ENCODE results near the gene SRPK3.

The SRPK3 gene, protein sequence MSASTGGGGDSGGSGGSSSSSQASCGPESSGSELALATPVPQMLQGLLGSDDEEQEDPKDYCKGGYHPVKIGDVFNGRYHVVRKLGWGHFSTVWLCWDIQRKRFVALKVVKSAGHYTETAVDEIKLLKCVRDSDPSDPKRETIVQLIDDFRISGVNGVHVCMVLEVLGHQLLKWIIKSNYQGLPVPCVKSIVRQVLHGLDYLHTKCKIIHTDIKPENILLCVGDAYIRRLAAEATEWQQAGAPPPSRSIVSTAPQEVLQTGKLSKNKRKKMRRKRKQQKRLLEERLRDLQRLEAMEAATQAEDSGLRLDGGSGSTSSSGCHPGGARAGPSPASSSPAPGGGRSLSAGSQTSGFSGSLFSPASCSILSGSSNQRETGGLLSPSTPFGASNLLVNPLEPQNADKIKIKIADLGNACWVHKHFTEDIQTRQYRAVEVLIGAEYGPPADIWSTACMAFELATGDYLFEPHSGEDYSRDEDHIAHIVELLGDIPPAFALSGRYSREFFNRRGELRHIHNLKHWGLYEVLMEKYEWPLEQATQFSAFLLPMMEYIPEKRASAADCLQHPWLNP

GRCh38 chrX:153780678-153781427 is at the start of gene SRPK3:
Gene SRPK3 (plus strand): TSS chrX:153781041. CDS start chrX:153781087, 46 bp downstream.
- in situ Hi-C loops (cut with HindIII; ENCODE audit: low sequenced_read_pairs): no loop called here
- TF ChIP-seq, protein P1, sequence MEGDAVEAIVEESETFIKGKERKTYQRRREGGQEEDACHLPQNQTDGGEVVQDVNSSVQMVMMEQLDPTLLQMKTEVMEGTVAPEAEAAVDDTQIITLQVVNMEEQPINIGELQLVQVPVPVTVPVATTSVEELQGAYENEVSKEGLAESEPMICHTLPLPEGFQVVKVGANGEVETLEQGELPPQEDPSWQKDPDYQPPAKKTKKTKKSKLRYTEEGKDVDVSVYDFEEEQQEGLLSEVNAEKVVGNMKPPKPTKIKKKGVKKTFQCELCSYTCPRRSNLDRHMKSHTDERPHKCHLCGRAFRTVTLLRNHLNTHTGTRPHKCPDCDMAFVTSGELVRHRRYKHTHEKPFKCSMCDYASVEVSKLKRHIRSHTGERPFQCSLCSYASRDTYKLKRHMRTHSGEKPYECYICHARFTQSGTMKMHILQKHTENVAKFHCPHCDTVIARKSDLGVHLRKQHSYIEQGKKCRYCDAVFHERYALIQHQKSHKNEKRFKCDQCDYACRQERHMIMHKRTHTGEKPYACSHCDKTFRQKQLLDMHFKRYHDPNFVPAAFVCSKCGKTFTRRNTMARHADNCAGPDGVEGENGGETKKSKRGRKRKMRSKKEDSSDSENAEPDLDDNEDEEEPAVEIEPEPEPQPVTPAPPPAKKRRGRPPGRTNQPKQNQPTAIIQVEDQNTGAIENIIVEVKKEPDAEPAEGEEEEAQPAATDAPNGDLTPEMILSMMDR (IDR thresholded peaks at IDR 0.05; ENCODE audit: low read depth, low read length): no peak

DNA sequence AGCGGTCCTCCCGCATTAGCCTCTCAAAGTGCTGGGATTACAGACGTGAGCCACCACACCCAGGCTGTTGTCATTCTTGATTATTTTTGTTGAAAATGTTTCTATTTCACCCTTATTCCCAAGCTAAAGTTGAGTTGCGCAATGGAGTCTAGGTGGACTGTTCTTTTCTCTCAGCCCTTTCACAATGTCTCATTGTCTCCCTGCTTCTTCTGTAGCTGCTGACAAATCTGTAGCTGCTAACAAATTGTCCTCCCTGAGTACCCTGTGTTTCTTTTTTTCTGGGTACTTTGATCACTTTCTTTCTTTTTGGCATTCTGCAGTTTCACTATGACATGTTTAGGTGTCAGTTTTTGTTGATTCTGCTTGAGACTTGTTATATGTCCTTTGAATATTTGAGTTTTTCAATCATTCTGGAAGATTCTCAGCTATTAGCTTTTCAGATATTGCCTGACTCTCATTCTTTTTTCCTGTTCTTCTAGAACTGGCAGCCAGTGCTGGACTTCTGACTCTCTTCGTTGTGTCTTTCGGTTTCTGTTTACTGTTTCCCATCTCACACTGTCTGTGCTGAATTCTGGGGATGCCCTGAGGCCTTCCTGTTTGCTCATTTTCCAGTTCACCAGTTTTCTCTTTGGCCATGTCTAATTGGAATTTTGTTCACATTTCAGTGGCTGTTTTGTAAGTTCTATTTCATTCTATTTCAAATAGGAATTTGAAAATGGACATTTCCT is 49.6 kb upstream of the SRPK3 start:
- DNase-seq (ENCODE audit: low read depth, low spot score): no peak
- TF ChIP-seq, protein P1 (IDR thresholded peaks at IDR 0.05; ENCODE audit: low read depth, low read length): no peak
- H3K4me3 ChIP-seq (ENCODE audit: low read depth, low read length): no peak overlapping the region
- in situ Hi-C loops (cut with HindIII; ENCODE audit: low sequenced_read_pairs): no loop called here

More at GRCh38 chrX:153780678-153781427, at the start of gene SRPK3:
- no peak within 1 kb of the TSS for H3K4me3 ChIP-seq (ENCODE audit: low read depth, low read length)
- DNase-seq (ENCODE audit: low read depth, low spot score): peak; percentile 16

DNA sequence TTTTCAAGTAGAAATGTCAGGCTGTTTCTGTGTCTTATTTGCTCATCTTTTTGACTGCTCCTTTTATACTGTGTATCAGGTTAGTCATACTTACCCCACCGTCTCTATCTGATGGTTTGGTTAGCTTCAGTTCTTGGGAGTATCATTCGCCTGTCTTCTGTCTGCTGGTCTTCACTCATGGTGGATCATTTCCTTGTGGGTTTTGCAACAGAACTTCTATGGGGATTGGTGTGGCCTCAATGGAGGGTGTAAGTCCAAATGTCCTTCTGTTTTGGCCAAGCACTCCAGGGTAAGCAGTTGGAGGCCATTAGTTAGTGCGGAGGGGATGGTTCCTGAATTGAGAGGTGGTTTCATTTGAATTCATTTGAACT is 49.0 kb upstream of the SRPK3 start:
- TF ChIP-seq, protein P1 (IDR thresholded peaks at IDR 0.05; ENCODE audit: low read depth, low read length): no peak
- H3K4me3 ChIP-seq (ENCODE audit: low read depth, low read length): no peak overlapping the region
- in situ Hi-C loops (cut with HindIII; ENCODE audit: low sequenced_read_pairs): no loop called here
- no peak for DNase-seq (ENCODE audit: low read depth, low spot score)

GRCh38 chrX:153732401-153732800 is 48.4 kb upstream of the SRPK3 start:
- in situ Hi-C loops (cut with HindIII; ENCODE audit: low sequenced_read_pairs): no loop called here
- no peak for DNase-seq (ENCODE audit: low read depth, low spot score)
- no peak overlapping the region for H3K4me3 ChIP-seq (ENCODE audit: low read depth, low read length)
- TF ChIP-seq, protein P1 (IDR thresholded peaks at IDR 0.05; ENCODE audit: low read depth, low read length): no peak

DNA sequence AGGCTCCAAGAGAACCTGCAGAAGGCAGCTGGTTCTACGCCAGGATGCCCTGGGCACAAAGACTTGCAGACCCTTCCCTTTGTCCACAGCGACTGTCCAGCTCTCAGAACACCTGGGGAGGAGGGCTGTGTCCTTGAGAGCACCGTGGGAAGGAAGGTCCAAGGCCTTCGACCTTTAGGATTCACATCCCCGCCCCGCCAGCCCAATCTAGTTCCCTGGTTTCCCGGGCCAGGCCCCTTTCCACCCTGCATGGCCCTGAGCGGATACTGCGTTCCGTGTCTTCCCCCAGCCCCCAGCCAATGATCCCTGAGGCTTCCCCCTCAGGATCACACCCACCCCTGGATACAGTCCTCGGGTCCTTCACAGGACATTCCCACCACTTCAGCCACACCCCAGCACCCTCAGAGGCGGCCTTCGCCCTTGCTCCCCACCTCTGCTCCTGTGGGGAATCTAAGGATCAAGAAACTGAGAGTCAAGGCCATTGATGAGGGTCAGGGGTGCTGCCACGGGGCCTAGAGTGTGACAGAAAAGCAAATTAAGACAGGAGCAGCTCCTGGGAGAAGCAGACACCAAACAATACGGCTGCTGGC is 47.1 kb upstream of the SRPK3 start:
- TF ChIP-seq, protein P1 (IDR thresholded peaks at IDR 0.05; ENCODE audit: low read depth, low read length): no peak
- in situ Hi-C loops (cut with HindIII; ENCODE audit: low sequenced_read_pairs): no loop called here
- H3K4me3 ChIP-seq (ENCODE audit: low read depth, low read length): no peak overlapping the region
- no peak for DNase-seq (ENCODE audit: low read depth, low spot score)

DNA sequence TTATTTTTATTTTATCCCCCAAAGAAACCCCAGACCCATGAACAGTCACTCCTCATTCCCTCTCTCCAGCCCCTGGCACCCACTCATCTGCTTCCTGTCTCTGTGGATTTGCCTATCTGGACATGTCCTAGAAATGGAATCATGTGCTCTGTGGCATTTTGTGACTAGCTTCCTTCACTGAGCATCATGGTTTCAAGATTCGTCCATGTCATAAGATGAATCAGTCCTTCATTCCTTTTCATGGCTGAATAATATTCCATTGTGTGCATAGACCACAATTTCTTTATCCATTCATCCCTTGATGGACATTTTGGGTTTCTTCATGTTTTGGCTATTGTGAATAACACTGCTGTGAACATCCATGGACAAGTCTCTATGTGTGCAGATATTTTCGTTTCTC is 46.0 kb upstream of the SRPK3 start:
- DNase-seq (ENCODE audit: low read depth, low spot score): no peak
- in situ Hi-C loops (cut with HindIII; ENCODE audit: low sequenced_read_pairs): no loop called here
- no peak overlapping the region for H3K4me3 ChIP-seq (ENCODE audit: low read depth, low read length)
- TF ChIP-seq, protein P1 (IDR thresholded peaks at IDR 0.05; ENCODE audit: low read depth, low read length): no peak
